ENCODE measurements around the gene TSSC4.

The TSSC4 gene

DNA sequence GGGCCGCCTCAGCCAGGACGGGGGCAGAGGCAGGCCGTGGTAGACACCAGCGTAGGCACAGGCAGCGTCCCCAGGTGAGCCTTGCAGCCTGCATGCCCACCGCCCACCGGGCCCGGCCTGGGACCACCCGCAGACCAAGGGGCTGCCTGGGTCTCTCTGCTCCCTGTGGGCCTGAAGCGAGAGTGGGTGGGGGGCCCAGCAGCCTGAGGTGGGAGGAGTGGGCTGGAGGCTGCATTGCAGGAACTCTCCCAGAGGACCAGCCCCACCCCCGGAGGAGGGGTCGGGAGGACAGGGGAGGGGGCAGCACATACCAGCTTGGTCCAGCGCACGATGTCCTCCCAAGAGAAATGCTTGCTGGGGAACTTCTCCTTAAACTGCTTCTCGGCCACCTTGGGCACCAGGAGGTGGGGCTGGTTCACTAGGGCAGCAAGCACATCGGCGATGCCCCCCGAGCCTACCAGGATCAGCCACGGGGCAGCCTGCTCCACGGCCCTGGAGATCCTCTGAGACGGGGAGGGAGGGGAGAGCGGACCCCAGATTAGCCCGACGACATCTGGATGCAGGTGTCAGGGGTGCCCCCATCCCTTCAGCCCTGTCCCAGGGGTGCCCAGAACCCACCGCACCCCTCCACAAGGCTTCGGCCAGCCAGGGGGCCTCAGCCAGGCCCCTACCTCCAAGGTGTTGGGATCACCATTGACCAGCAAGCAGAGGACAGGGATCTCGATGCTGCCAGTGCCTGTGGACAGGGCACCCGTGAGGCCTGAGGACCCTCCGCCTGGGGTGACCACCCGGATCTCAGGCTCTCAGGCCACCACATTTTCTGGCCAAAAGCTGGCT is 17.5 kb downstream of the TSSC4 start:
- no peak for DNase-seq (ENCODE audit: low read depth)

GRCh38 chr11:2418693-2419360 is 18.3 kb downstream of the TSSC4 start:
- no peak for DNase-seq (ENCODE audit: low read depth)

DNA sequence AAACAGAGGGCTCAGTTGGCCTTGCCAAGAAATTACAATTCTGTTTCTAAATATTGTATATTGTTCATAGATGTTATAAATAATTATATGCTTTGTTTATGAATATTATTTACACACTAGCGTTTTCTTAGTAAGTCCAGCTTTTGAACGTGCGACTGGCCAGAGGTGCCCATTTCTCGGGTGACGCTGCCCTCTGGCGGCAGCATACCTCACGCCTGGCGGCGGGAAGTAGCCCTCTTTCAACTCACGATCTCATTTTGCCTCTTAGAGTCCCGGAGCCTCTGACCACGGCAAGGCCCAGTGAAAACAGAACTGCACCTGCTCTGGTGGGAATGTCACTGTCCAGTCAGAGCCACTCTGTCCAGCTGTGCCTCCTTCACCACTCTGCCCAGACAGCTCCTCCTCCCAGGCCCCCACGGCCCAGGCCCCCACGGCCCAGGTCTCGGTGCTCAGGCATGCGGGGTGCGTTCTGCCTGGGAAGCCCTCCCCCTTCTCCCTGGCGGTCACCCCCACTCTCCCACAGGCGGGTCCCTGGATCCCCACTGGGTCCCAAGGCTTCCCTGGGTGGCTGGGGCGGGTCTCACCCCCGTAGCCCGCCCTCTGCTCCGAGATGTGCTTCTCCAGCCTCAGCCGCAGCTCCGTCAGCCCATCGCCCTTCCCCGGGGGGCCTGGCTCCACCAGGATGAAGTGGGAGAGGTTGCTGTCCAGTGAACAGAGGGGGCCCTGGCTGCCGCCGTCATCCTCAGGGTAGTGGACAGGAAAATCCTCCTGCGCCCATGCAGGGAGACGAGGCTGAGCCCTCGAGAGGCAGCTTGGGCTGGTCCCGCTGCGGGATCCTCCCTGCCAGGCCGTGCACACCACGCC is 19.3 kb downstream of the TSSC4 start:
- peak; percentile 39 for DNase-seq (ENCODE audit: low read depth)

DNA sequence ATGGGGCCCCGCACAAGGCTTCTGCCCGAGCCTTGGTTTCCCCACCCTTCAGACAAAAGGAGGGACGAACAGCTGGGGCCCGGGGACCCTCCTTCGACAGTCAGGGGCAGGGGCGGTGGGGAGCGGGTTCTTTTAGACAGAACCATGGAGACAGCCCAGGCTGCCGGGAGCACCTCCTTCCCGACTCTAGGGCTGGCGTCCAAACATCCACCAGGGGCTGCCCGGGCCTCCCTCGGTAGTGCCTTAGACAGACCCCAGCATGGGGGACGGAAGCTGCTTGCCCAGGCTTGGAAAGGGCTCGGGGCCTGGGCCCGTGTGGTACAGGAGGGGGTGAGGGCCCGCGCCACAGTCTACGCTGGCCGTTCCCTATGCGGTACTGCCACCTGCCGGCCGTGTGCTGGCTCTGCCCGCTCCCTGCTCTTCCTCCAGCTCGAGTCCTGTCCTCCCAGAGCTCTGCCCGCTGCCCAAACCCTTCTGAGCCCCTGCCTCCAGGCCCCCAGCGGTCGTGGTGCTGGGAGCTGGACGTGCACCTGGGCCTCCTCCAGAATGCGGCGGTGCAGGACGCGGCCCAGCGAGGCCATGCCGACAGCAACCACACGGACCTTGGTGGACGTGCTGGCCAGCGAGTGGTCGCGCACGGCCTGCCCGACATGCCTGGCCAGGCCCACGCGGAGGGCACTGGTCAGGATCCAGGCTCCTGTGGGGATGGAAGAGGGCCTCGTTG is 20.1 kb downstream of the TSSC4 start:
- DNase-seq (ENCODE audit: low read depth) = peak; percentile 26

GRCh38 chr11:2421226-2421994 is 20.9 kb downstream of the TSSC4 start:
- no peak for DNase-seq (ENCODE audit: low read depth)

- DNase-seq (ENCODE audit: low read depth) = no peak
Observed at GRCh38 chr11:2421996-2422395, 21.4 kb downstream of the TSSC4 start.

- DNase-seq (ENCODE audit: low read depth) = no peak
Observed at GRCh38 chr11:2422461-2423156, 22.1 kb downstream of the TSSC4 start.

GRCh38 chr11:2423157-2424025 is 22.8 kb downstream of the TSSC4 start:
- no peak for DNase-seq (ENCODE audit: low read depth)

- no peak for DNase-seq (ENCODE audit: low read depth)
Observed at GRCh38 chr11:2424811-2425495, 24.4 kb downstream of the TSSC4 start.

DNA sequence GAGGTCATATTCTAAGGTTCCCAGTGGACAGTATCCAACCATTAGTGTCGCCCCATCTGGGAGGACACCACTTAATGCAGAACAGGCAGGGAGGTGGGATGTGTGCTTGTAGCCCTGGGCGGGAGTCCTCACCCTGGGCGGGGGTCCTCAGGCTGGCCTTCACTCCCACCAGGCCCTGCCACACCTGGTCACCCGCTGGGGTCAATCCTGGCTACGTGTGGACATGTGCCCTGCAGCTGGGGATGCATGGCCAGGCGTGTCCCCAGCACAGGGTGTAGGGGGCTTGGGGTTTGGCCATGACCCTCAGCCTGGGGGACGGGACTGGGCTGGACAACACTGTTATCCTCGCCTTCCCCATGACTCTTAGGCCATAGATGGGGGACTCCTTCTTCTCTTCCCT is 25.0 kb downstream of the TSSC4 start:
- no peak for DNase-seq (ENCODE audit: low read depth)

DNA sequence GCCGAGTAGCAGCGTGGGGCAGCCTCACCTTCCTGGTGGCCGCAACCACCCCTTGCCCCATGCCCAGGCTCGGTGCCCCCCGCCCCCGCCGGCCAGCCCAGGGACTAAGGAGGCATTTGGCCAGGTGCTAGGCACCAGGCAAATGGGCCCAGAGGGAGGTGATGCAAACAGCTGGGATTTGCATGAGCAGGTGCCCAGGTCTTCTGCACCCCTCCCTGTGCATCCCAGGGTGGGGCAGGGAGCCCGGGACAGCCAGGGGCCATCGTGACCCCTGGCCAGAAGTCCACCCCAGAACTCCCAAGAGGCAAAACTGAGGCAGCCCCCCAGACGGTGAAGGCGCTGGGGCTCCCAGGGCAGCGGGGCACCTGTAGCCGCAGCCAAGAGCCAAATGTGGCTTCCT is 25.7 kb downstream of the TSSC4 start:
- DNase-seq (ENCODE audit: low read depth) = no peak

DNA sequence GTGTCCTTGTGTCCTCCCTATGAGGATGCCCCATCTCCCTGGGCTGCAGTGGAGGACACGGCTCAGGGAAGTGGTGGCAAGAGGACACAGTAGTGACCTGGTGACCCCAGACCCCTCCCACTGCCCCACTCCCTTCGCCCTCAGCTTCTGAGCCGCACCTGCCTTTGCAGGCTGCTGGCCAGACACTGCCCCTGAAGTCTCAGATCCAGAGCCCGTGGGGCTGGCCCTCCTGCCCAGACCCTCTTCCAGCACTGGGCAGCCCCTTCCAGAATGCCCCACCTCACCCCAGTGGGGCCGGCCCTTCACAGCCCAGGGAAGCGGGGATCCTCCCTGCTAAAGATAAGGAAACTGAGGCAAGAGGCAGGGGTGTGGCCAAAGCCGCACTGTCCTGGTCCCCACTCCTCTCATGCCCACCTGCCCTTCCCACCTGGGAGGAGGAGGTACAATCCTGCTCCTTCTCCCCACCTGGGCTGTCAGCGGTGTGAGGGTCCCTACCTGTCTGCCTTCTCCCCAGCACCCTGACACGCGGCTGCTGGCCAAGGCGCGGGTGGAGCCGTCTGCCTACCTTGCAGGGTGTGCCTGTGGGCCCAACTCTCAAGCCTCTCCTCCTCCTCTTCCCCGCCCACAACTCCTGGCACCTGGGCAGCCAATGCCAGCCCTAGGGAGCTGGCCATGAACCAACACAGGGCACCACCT is 26.4 kb downstream of the TSSC4 start:
- DNase-seq (ENCODE audit: low read depth) = no peak

- no peak for DNase-seq (ENCODE audit: low read depth)
Observed at GRCh38 chr11:2427721-2428321, 27.3 kb downstream of the TSSC4 start.

DNA sequence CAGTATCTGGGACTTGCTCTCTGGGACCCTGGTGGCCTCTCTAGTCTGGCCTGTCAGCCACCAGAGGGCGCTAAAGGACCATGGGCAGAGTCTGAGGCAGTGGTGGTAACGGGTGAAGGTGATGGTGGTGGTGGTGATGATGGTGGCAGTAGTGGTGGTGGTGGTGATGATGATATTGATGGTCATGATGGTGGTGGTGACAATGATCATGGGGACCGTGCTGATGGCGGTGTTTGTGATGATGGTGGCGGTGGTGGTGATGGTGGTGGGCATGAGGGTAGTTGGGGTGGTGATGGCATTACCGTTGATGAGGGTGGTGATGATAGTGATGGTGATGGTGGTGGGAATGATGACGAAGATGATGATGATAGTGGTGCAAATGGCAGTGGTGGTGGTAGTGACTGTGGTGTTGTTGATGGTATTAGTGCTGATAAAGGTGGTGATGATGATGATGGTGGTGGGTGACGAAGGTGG is 27.8 kb downstream of the TSSC4 start:
- peak; percentile 8 for DNase-seq (ENCODE audit: low read depth)

GRCh38 chr11:2431395-2431794 is 30.8 kb downstream of the TSSC4 start:
- no peak for DNase-seq (ENCODE audit: low read depth)

DNA sequence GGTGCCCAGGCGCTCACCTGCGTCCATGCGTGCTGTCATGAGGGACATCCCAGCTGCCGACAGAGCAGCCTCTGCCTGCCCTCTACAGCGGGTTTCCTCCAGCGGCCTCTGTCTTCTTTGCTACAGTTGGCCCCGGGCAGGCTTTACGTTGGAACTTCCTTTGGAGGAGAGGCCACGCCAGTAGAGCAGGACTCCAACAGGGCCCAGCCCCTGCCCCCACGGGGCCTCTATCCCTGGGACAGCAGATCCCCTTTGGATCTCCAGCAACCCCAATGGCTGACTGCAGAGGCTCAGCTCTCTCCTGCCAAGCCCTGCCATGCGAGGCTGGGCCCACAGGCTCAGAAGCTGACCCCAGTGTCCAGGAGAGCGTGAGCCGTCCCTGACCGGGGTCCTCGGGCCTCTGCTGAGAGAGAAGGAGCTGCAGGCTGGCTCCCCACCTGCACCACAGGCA is 31.6 kb downstream of the TSSC4 start:
- DNase-seq (ENCODE audit: low read depth) = no peak

DNA sequence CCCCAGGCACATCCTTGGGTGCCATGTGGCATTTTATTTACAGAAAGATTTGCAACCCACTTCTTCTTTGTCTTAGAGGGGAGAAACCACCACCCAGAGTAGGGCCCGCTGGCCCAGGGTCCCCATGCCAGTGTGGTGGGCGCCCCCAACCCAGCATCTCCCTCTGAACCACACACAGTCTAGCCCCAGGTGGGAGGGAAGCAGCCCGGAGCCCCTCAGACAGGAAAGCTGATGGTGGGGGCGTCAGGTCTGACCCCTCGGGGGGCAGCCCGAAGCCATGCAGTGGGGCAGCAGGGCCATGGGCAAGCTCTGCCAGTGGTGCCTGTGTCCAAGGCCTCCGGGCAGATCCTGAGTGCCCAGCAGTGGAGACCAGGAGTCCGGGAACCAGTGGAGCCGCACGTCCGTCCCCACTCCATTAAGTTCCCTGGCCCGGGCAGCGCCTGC is 32.1 kb downstream of the TSSC4 start:
- no peak for DNase-seq (ENCODE audit: low read depth)
